Measurements from ENCODE around the gene MAGI2. TPM values are rescaled to one million over a fixed set of nuclear protein-coding genes. Genes with fewer than 3 reads are reported as not detected.

MAGI2 gene
- total and polyA plus RNA-seq, 8 donors, result 6.1 to 9.2 (median 7.1) TPM

GRCh38 chr7:78316110-78316509 is 1137.4 kb downstream of the MAGI2 start:
- Histone ChIP-seq H3K9me3 (peaks cover 0 to 3% of the 10 kb centered on the region in 2 donors), H3K4me1 (no peaks in the 10 kb centered on the region), H3K36me3 (no peaks in the 10 kb centered on the region), H3K27me3 (no peaks in the 10 kb centered on the region), H3K27ac (no peak overlapping the region), H3K4me3 (no peak overlapping the region)
- no peak for TF ChIP-seq CTCF (IDR thresholded peaks at IDR 0.05)
- no peak for ATAC-seq
- intact Hi-C loops (cut with DNase I), result no loop called here
- no peak for DNase-seq

- H3K27ac ChIP-seq, result no peak overlapping the region
- no peak for DNase-seq
- no peaks in the 10 kb centered on the region for H3K27me3 ChIP-seq
- no peaks in the 10 kb centered on the region for H3K4me1 ChIP-seq
- no peak for ATAC-seq
- peaks cover 0 to 3% of the 10 kb centered on the region in 2 donors for H3K9me3 ChIP-seq
- no peak for TF ChIP-seq CTCF (IDR thresholded peaks at IDR 0.05)
- no peak overlapping the region for H3K4me3 ChIP-seq
- H3K36me3 ChIP-seq, result no peaks in the 10 kb centered on the region
- intact Hi-C loops (cut with DNase I), result no loop called here
Observed at GRCh38 chr7:78315119-78315518, 1138.3 kb downstream of the MAGI2 start.

GRCh38 chr7:78311181-78311580 is 1142.3 kb downstream of the MAGI2 start:
- Histone ChIP-seq H3K36me3 (no peaks in the 10 kb centered on the region), H3K27ac (no peak overlapping the region), H3K9me3 (peaks cover 0 to 4% of the 10 kb centered on the region in 2 donors), H3K4me1 (no peaks in the 10 kb centered on the region), H3K4me3 (no peak overlapping the region), H3K27me3 (no peaks in the 10 kb centered on the region)
- intact Hi-C loops (cut with DNase I), result no loop called here
- ATAC-seq, result no peak
- no peak for DNase-seq
- no peak for TF ChIP-seq CTCF (IDR thresholded peaks at IDR 0.05)

- H3K4me1 ChIP-seq, result no peaks in the 10 kb centered on the region
- ATAC-seq (no peak), DNase-seq (no peak)
- H3K4me3 ChIP-seq, result no peak overlapping the region
- no peaks in the 10 kb centered on the region for H3K36me3 ChIP-seq
- intact Hi-C loops (cut with DNase I), result no loop called here
- H3K27ac ChIP-seq, result no peak overlapping the region
- no peaks in the 10 kb centered on the region for H3K27me3 ChIP-seq
- peaks cover 0 to 4% of the 10 kb centered on the region in 2 donors for H3K9me3 ChIP-seq
- no peak for TF ChIP-seq CTCF (IDR thresholded peaks at IDR 0.05)
Observed at GRCh38 chr7:78307892-78308291, 1145.6 kb downstream of the MAGI2 start.

GRCh38 chr7:78306634-78307033 is 1146.8 kb downstream of the MAGI2 start:
- no peak overlapping the region for H3K27ac ChIP-seq

More at GRCh38 chr7:78306634-78307033, 1146.8 kb downstream of the MAGI2 start:
- ATAC-seq (no peak), DNase-seq (no peak)
- Histone ChIP-seq H3K9me3 (peaks cover 0 to 4% of the 10 kb centered on the region in 2 donors), H3K36me3 (no peaks in the 10 kb centered on the region), H3K4me3 (no peak overlapping the region), H3K27me3 (no peaks in the 10 kb centered on the region), H3K4me1 (peaks cover 0 to 1% of the 10 kb centered on the region in 2 donors)
- TF ChIP-seq CTCF (IDR thresholded peaks at IDR 0.05), result no peak
- intact Hi-C loops (cut with DNase I), result no loop called here

Measured in left lung (tissue), 10 donors.